ENCODE measurements around the gene FBL. TPM values are rescaled to one million over a fixed set of nuclear protein-coding genes. Genes with fewer than 3 reads are reported as not detected.

FBL gene
- total and polyA plus RNA-seq, 2 of the 8 experiments (the other 6 are each of a cell fraction or from before 2014, with no cell fraction given): 790 to 1,361 TPM

DNA sequence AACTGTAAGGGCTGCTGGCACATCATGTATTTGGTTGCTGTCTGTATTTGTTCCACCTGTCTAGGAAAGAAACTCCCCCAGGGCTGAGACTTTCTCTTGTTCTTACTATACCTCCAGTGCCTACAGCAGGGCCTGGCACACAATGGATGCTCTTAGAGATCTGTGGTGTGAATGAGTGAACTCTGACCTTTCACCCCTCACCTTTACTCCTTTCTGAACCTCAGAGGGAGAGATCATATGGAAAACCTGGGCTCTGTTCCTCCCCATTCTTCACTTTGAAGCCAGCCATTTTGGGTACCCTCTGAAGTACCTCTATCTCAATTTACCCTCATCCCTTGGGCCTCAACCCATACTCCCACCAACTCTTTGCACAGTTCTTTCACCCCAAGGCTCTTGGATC, 15.3 kb downstream of the FBL start:
- FAIRE-seq (no peak), DNase-seq (ENCODE audit: low read depth in 1 of 2, low spot score in 2 of 2) (no peak)
- Histone ChIP-seq H3K4me2 (ENCODE audit: insufficient read depth in 1 of 2, low read depth in 2 of 2, low read length in 2 of 2) (no peak overlapping the region), H3K27ac (ENCODE audit: low read depth, low read length) (no peak overlapping the region), H2BK120ac (replicated peaks; ENCODE audit: low read depth, low read length) (no peak overlapping the region), H3K36me3 (ENCODE audit: control insufficient read depth in 2 of 4, insufficient read depth in 4 of 4, low read length in 3 of 4) (peaks cover 18 to 46% (median 38%) of the 10 kb centered on the region in 4 experiments; a peak in 7 of 8 replicates), H2BK12ac (ENCODE audit: low read depth, low read length) (no peak overlapping the region), H3K23ac (ENCODE audit: insufficient read length) (no peak overlapping the region), H2BK15ac (ENCODE audit: low read length) (no peak overlapping the region), H3K79me2 (ENCODE audit: control insufficient read depth in 1 of 2, insufficient read depth in 2 of 2, low read length in 2 of 2) (peaks cover 0 to 16% of the 10 kb centered on the region in 2 experiments; a peak in 2 of 4 replicates), H4K8ac (ENCODE audit: extremely low read depth, insufficient read depth, low read length) (no peak overlapping the region), H3K9me3 (ENCODE audit: insufficient read depth in 2 of 2, low read depth in 1 of 2, low read length in 1 of 2) (no peaks in the 10 kb centered on the region), H3K14ac (ENCODE audit: insufficient read length) (no peak overlapping the region), H2BK5ac (ENCODE audit: low read depth, low read length) (no peak overlapping the region), H4K5ac (ENCODE audit: insufficient read length, low read depth, low read length) (no peak overlapping the region), H3K4ac (replicated peaks; ENCODE audit: insufficient read length, low read depth, low read length) (no peak overlapping the region), H3K27me3 (replicated peaks in 1 of 4; ENCODE audit: control insufficient read depth in 3 of 4, extremely low read depth in 1 of 4, insufficient read depth in 3 of 4, low read length in 3 of 4) (no peaks in the 10 kb centered on the region), H4K20me1 (replicated peaks in 1 of 2; ENCODE audit: control insufficient read depth in 1 of 2, insufficient read depth in 2 of 2, low read length in 2 of 2) (peaks cover 0 to 2% of the 10 kb centered on the region in 2 experiments), H2BK20ac (ENCODE audit: low read length) (no peak overlapping the region), H4K91ac (replicated peaks; ENCODE audit: insufficient read length, low read length) (no peak overlapping the region), H2AK5ac (ENCODE audit: low read depth, low read length) (no peak overlapping the region), H3K79me1 (ENCODE audit: low read depth, low read length) (peaks cover 4% of the 10 kb centered on the region; the same call in 1 of the 2 replicates), H3K23me2 (ENCODE audit: low read depth, low read length) (peaks cover 3% of the 10 kb centered on the region; the same call in 1 of the 2 replicates), H3K9ac (replicated peaks in 1 of 4; ENCODE audit: extremely low read depth in 1 of 4, low read depth in 3 of 4, low read length in 3 of 4) (no peak overlapping the region), H3K4me3 (ENCODE audit: extremely low read depth in 1 of 4, insufficient read depth in 2 of 4, low read depth in 3 of 4, low read length in 4 of 4) (no peak overlapping the region), H3K18ac (ENCODE audit: extremely low read depth, low read length) (no peak overlapping the region), H3K4me1 (replicated peaks in 1 of 4; ENCODE audit: control insufficient read depth in 3 of 4, insufficient read depth in 4 of 4, low read length in 3 of 4) (peaks cover 0 to 10% (median 4%) of the 10 kb centered on the region in 4 experiments; a peak in 5 of 7 replicates), H2AFZ (ENCODE audit: low read length) (no peak overlapping the region), H3K56ac (replicated peaks; ENCODE audit: insufficient read length, low read depth, low read length) (no peak overlapping the region)
- CTCF ChIA-PET (ENCODE audit: partially characterized antibody): no interaction called here
- POLR2A ChIA-PET (ENCODE audit: partially characterized antibody): no interaction called here
- TF ChIP-seq POLR2AphosphoS5 (IDR thresholded peaks at IDR 0.05; ENCODE audit: low read depth, low read length) (no peak), SP4 (IDR thresholded peaks at IDR 0.05; ENCODE audit: low read length) (no peak), TCF12 (IDR thresholded peaks at IDR 0.05; ENCODE audit: low read depth, low read length) (no peak), BCL11A (IDR thresholded peaks at IDR 0.05; ENCODE audit: low read depth in 2 of 2, low read length in 2 of 2) (no peak), FOSL1 (IDR thresholded peaks at IDR 0.05; ENCODE audit: insufficient read depth, low read depth, low read length) (no peak), CBX8 (IDR thresholded peaks at IDR 0.05; ENCODE audit: borderline replicate concordance, low read depth, low read length) (no peak), JUN (IDR thresholded peaks at IDR 0.05; ENCODE audit: low read depth, low read length) (no peak), CHD1 (IDR thresholded peaks at IDR 0.05; ENCODE audit: low read depth, low read length) (no peak), YY1 (IDR thresholded peaks at IDR 0.05; ENCODE audit: low read depth, low read length) (no peak), NANOG (IDR thresholded peaks at IDR 0.05; ENCODE audit: insufficient read depth, low read depth, low read length, poor library complexity, severe bottlenecking) (no peak), SUZ12 (IDR thresholded peaks at IDR 0.05; ENCODE audit: low read length) (no peak), ZNF274 (IDR thresholded peaks at IDR 0.05; ENCODE audit: borderline replicate concordance, extremely low read depth, low read length) (no peak), MAFK (IDR thresholded peaks at IDR 0.05; ENCODE audit: low read depth, low read length) (no peak), SP1 (IDR thresholded peaks at IDR 0.05; ENCODE audit: low read depth, low read length) (no peak), TAF7 (optimal IDR thresholded peaks at IDR 0.05; ENCODE audit: borderline replicate concordance, low read depth, low read length) (no peak), ASH2L (IDR thresholded peaks at IDR 0.05; ENCODE audit: low read length) (no peak), HDAC6 (IDR thresholded peaks at IDR 0.05; ENCODE audit: low read depth, low read length) (no peak)
